HepG2 (cell line): Measurements from ENCODE around the gene SAA1. TPM values are rescaled to one million over a fixed set of nuclear protein-coding genes. Genes with fewer than 3 reads are reported as not detected.
A peak's percentile ranks its signal among the peaks of the same experiment; 100 is the strongest.

Experiments used
- FOXP1 ChIP-seq, 2 experiments: fragments of 450-650 bp in 1 of 2; IDR thresholded peaks; 2 replicates each; pipeline ENCODE4 v1.6.1; 2017 to 2018; ENCODE audit warnings: antibody characterized with exemption in 1 of 2
- MTF1 ChIP-seq: sonication (generic); formaldehyde crosslinking; IDR thresholded peaks from 2 replicates; pipeline ENCODE4 v1.5.0; 2020; ENCODE audit warnings: missing genetic modification reagents
- NFATC3 ChIP-seq: sonication (generic); formaldehyde crosslinking; IDR thresholded peaks from 2 replicates; pipeline ENCODE4 v1.5.1; 2020; ENCODE audit warnings: mild to moderate bottlenecking, missing genetic modification reagents
- NFIC ChIP-seq: IDR thresholded peaks from 2 replicates; pipeline ENCODE4 v1.6.1; 2012; ENCODE audit warnings: mild to moderate bottlenecking, low read length, inconsistent platforms
- ONECUT2 ChIP-seq: sonication (generic); formaldehyde crosslinking; IDR thresholded peaks from 2 replicates; pipeline ENCODE4 v1.4.0; 2020; ENCODE audit warnings: missing genetic modification reagents
- PAX8 ChIP-seq: sonication (generic); formaldehyde crosslinking; IDR thresholded peaks from 2 replicates; pipeline ENCODE4 v1.8.0; 2022; ENCODE audit warnings: mild to moderate bottlenecking, missing genetic modification reagents, borderline replicate concordance
- ZBTB42 ChIP-seq: sonication (generic); formaldehyde crosslinking; IDR thresholded peaks from 2 replicates; pipeline ENCODE4 v1.5.0; 2020; ENCODE audit warnings: mild to moderate bottlenecking, missing genetic modification reagents
- ZBTB7A ChIP-seq: sonication (generic); formaldehyde crosslinking; IDR thresholded peaks from 2 replicates; pipeline ENCODE4 v1.8.0; 2022; ENCODE audit warnings: mild to moderate bottlenecking, missing genetic modification reagents
- ZFP90 ChIP-seq: sonication (generic); formaldehyde crosslinking; IDR thresholded peaks from 2 replicates; pipeline ENCODE4 v1.8.0; 2022; ENCODE audit warnings: missing genetic modification reagents, mild to moderate bottlenecking, inconsistent platforms, borderline replicate concordance
- ZNF556 ChIP-seq: sonication (generic); formaldehyde crosslinking; IDR thresholded peaks from 2 replicates; pipeline ENCODE4 v1.4.0; 2020; ENCODE audit warnings: mild to moderate bottlenecking, missing genetic modification reagents, borderline replicate concordance
- polyA plus RNA-seq, 8 experiments: library from polyadenylated mRNA; depleted of rRNA in 3 of 8; stranded (reverse) in 7 of 8; unstranded in 1 of 8; fragments of >200 nt; fragmentation: Illumina TruSeq in 4 of 8; extraction: Trizol in 4 of 8; gene quantifications; 2 replicates each; pipeline versions ENCODE4 v1.2.1 to v1.2.3, GENCODE V29; 2011 to 2016; ENCODE audit warnings: low read depth in 4 of 8, missing spikeins in 1 of 8, mixed read lengths in 1 of 8; ENCODE audit not compliant: insufficient read depth in 1 of 8
- total RNA-seq, 5 experiments: library from RNA; depleted of rRNA; stranded (reverse); fragments of >200 nt; fragmentation: Illumina TruSeq; extraction: Trizol; gene quantifications; 2 replicates each; pipeline ENCODE4 v1.2.3, GENCODE V29; 2016; ENCODE audit warnings: low read depth in 1 of 5
- TF ChIP-seq, protein P1 (sequence below), 2 experiments: sonication (generic) in 1 of 2; formaldehyde crosslinking in 1 of 2; IDR thresholded peaks; 2 replicates each; pipeline versions ENCODE4 v1.6.1 to v1.9.0; 2014 to 2022; ENCODE audit warnings: antibody characterized with exemption in 1 of 2, borderline replicate concordance in 1 of 2, inconsistent platforms in 1 of 2, low read depth in 1 of 2, missing genetic modification reagents in 1 of 2
- TF ChIP-seq, protein P2 (sequence below): sonication (generic); formaldehyde crosslinking; IDR thresholded peaks from 2 replicates; pipeline ENCODE4 v1.8.0; 2022; ENCODE audit warnings: mild to moderate bottlenecking, missing genetic modification reagents
- TF ChIP-seq, protein P3 (sequence below): sonication (generic); formaldehyde crosslinking; IDR thresholded peaks from 2 replicates; pipeline ENCODE4 v1.5.0; 2020; ENCODE audit warnings: mild to moderate bottlenecking, missing genetic modification reagents
- TF ChIP-seq, protein P4 (sequence below), 2 experiments: sonication (generic) in 1 of 2; formaldehyde crosslinking in 1 of 2; IDR thresholded peaks; 2 replicates each; pipeline versions ENCODE4 v1.4.0 to v1.6.1; 2016 to 2020; ENCODE audit warnings: borderline replicate concordance in 1 of 2, low read depth in 1 of 2, mild to moderate bottlenecking in 1 of 2, missing genetic modification reagents in 1 of 2
- TF ChIP-seq, protein P5 (sequence below): IDR thresholded peaks from 2 replicates; pipeline ENCODE4 v1.6.1; 2016; ENCODE audit warnings: mild to moderate bottlenecking, missing biosample characterization, missing genetic modification reagents

SAA1 gene
- total and polyA plus RNA-seq, 2 of the 13 experiments (the other 11 are each of a cell fraction or from before 2014, with no cell fraction given) = not detected

DNA sequence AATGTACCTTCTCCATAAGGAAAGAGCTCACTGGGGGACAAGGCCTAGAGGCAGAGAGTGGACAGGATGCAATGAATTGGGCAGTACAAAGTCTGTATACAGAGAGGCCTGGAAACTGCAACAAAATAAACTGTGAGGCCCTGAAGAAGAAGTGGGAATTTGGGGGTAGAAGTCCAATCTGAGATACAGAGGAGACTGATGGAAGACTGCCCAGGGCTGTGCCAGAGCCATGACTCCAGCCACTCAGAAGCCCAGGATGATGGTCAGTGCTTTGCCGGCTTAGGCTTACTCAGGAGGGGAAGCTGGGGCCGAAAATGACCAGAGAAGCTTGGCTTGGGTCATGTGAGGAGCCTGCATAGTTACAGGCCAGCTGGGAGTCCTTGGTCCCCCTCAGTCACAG lies 35.2 kb upstream of the SAA1 start (continued):
- TF ChIP-seq, protein P1, sequence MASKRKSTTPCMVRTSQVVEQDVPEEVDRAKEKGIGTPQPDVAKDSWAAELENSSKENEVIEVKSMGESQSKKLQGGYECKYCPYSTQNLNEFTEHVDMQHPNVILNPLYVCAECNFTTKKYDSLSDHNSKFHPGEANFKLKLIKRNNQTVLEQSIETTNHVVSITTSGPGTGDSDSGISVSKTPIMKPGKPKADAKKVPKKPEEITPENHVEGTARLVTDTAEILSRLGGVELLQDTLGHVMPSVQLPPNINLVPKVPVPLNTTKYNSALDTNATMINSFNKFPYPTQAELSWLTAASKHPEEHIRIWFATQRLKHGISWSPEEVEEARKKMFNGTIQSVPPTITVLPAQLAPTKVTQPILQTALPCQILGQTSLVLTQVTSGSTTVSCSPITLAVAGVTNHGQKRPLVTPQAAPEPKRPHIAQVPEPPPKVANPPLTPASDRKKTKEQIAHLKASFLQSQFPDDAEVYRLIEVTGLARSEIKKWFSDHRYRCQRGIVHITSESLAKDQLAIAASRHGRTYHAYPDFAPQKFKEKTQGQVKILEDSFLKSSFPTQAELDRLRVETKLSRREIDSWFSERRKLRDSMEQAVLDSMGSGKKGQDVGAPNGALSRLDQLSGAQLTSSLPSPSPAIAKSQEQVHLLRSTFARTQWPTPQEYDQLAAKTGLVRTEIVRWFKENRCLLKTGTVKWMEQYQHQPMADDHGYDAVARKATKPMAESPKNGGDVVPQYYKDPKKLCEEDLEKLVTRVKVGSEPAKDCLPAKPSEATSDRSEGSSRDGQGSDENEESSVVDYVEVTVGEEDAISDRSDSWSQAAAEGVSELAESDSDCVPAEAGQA (IDR thresholded peaks at IDR 0.05; ENCODE audit: low read depth) = no peak
- TF ChIP-seq, protein P1 (CRISPR knock-in tag; IDR thresholded peaks at IDR 0.05; ENCODE audit: borderline replicate concordance) = no peak
- TF ChIP-seq, protein P2, sequence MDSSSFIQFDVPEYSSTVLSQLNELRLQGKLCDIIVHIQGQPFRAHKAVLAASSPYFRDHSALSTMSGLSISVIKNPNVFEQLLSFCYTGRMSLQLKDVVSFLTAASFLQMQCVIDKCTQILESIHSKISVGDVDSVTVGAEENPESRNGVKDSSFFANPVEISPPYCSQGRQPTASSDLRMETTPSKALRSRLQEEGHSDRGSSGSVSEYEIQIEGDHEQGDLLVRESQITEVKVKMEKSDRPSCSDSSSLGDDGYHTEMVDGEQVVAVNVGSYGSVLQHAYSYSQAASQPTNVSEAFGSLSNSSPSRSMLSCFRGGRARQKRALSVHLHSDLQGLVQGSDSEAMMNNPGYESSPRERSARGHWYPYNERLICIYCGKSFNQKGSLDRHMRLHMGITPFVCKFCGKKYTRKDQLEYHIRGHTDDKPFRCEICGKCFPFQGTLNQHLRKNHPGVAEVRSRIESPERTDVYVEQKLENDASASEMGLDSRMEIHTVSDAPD (CRISPR knock-in tag) = no peak
- TF ChIP-seq, protein P3, sequence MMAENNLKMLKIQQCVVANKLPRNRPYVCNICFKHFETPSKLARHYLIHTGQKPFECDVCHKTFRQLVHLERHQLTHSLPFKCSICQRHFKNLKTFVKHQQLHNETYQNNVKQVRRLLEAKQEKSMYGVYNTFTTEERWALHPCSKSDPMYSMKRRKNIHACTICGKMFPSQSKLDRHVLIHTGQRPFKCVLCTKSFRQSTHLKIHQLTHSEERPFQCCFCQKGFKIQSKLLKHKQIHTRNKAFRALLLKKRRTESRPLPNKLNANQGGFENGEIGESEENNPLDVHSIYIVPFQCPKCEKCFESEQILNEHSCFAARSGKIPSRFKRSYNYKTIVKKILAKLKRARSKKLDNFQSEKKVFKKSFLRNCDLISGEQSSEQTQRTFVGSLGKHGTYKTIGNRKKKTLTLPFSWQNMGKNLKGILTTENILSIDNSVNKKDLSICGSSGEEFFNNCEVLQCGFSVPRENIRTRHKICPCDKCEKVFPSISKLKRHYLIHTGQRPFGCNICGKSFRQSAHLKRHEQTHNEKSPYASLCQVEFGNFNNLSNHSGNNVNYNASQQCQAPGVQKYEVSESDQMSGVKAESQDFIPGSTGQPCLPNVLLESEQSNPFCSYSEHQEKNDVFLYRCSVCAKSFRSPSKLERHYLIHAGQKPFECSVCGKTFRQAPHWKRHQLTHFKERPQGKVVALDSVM (CRISPR knock-in tag) = no peak
- TF ChIP-seq MTF1 (CRISPR knock-in tag) (no peak), ZBTB42 (CRISPR knock-in tag) (no peak), ZBTB7A (CRISPR knock-in tag) (no peak), FOXP1 (IDR thresholded peaks at IDR 0.05) (no peak), FOXP1 (CRISPR knock-in tag; IDR thresholded peaks at IDR 0.05) (no peak), ZNF556 (CRISPR knock-in tag) (peak; percentile 61; the same call in 1 of the 2 replicates), ZFP90 (CRISPR knock-in tag) (no peak), ONECUT2 (CRISPR knock-in tag) (no peak), NFIC (no peak), NFATC3 (CRISPR knock-in tag) (no peak), PAX8 (CRISPR knock-in tag) (0 out of 2 replicates have a peak, but pooled peaks have one; percentile 40)
- TF ChIP-seq, protein P4, sequence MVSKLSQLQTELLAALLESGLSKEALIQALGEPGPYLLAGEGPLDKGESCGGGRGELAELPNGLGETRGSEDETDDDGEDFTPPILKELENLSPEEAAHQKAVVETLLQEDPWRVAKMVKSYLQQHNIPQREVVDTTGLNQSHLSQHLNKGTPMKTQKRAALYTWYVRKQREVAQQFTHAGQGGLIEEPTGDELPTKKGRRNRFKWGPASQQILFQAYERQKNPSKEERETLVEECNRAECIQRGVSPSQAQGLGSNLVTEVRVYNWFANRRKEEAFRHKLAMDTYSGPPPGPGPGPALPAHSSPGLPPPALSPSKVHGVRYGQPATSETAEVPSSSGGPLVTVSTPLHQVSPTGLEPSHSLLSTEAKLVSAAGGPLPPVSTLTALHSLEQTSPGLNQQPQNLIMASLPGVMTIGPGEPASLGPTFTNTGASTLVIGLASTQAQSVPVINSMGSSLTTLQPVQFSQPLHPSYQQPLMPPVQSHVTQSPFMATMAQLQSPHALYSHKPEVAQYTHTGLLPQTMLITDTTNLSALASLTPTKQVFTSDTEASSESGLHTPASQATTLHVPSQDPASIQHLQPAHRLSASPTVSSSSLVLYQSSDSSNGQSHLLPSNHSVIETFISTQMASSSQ (IDR thresholded peaks at IDR 0.05; ENCODE audit: low read depth) = no peak
- TF ChIP-seq, protein P4 (CRISPR knock-in tag; IDR thresholded peaks at IDR 0.05; ENCODE audit: borderline replicate concordance) = no peak
- TF ChIP-seq, protein P5, sequence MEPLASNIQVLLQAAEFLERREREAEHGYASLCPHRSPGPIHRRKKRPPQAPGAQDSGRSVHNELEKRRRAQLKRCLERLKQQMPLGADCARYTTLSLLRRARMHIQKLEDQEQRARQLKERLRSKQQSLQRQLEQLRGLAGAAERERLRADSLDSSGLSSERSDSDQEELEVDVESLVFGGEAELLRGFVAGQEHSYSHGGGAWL (CRISPR knock-in tag) = no peak
